HepG2 (cell line): ENCODE data around the gene USH2A. TPM values are rescaled to one million over a fixed set of nuclear protein-coding genes. Genes with fewer than 3 reads are reported as not detected.

Experiments used
- ATAC-seq: fragments of 200-7000 bp; cut with Tn5 transposase; 3 replicates; pipeline ENCODE4 v1.9.1; 2020; ENCODE audit warnings: mild to moderate bottlenecking, moderate library complexity
- BruUV-seq: library from RNA; stranded (reverse); fragments of 400-500 nt; replicated peaks from 2 replicates; lab custom pipeline; 2021; lab: Mats Ljungman, UMichigan
- CTCF ChIA-PET: fragments of 300-600 bp; formaldehyde crosslinking; extraction: SDS; loops from one replicate; lab custom pipeline; 2021; ENCODE audit warnings: low total read pairs, inconsistent platforms, low intra/inter-chr PET ratio; lab: Yijun Ruan, JAX
- POLR2A ChIA-PET: fragments of 350-600 bp; sonication (Branson Sonifier 250); formaldehyde crosslinking; loops from one replicate; lab custom pipeline; 2020; ENCODE audit warnings: antibody characterized with exemption, inconsistent platforms; lab: Yijun Ruan, JAX
- DNase-seq: peaks from one replicate; pipeline ENCODE4 v3.0.0-alpha.2; 2015; ENCODE audit warnings: low spot score
- FAIRE-seq: peaks from 3 replicates; lab custom pipeline; 2011; peaks lifted over from hg19 to GRCh38; lab: Jason Lieb, UNC
- H2AFZ ChIP-seq: one replicate; pipeline ENCODE4 v1.6.1; 2011; ENCODE audit warnings: low read length, inconsistent platforms
- H3K27ac ChIP-seq: fragments of 300-600 bp; 3 replicates; pipeline ENCODE4 v1.8.0; 2011; ENCODE audit warnings: mixed run types, mild to moderate bottlenecking, mixed read lengths, low read length, inconsistent platforms; ENCODE audit not compliant: insufficient read depth; ENCODE audit errors: extremely low read length
- H3K27me3 ChIP-seq, 2 experiments: fragments of 200-600 bp in 1 of 2; 2 replicates in 1 of 2; 3 replicates in 1 of 2; pipeline versions ENCODE4 v1.6.0 to v1.8.0; 2011; ENCODE audit warnings: low read length in 2 of 2, mild to moderate bottlenecking in 2 of 2, moderate library complexity in 2 of 2, inconsistent platforms in 1 of 2; ENCODE audit not compliant: insufficient read depth in 2 of 2, control insufficient read depth in 1 of 2
- H3K36me3 ChIP-seq, 2 experiments: fragments of 200-600 bp in 1 of 2; replicated peaks in 1 of 2; 2 replicates in 1 of 2; 3 replicates in 1 of 2; pipeline versions ENCODE4 v1.5.1 to v1.8.0; 2011; ENCODE audit warnings: low read length in 2 of 2, inconsistent platforms in 1 of 2; ENCODE audit not compliant: insufficient read depth in 2 of 2, control insufficient read depth in 1 of 2
- H3K4me1 ChIP-seq: 2 replicates; pipeline ENCODE4 v1.5.1; 2012; ENCODE audit warnings: low read length, inconsistent platforms; ENCODE audit not compliant: insufficient read depth
- H3K4me2 ChIP-seq: 2 replicates; pipeline ENCODE4 v1.6.0; 2011; ENCODE audit warnings: low read depth, low read length, inconsistent platforms
- H3K4me3 ChIP-seq, 3 experiments: fragments of 200-600 bp in 1 of 3; sonication (generic), shearing (Covaris generic) in 1 of 3; replicated peaks in 1 of 3; 2 replicates each; pipeline ENCODE4 v1.5.1; 2011 to 2016; ENCODE audit warnings: low read length in 3 of 3, inconsistent platforms in 2 of 3, low read depth in 2 of 3, mild to moderate bottlenecking in 2 of 3, control low read depth in 1 of 3, mixed read lengths in 1 of 3; ENCODE audit not compliant: insufficient read depth in 1 of 3
- H3K79me2 ChIP-seq: one replicate; pipeline ENCODE4 v1.6.1; 2011; ENCODE audit warnings: low read length, inconsistent platforms; ENCODE audit not compliant: insufficient read depth
- H3K9ac ChIP-seq: 2 replicates; pipeline ENCODE4 v1.6.0; 2011; ENCODE audit warnings: mild to moderate bottlenecking, low read depth, low read length, inconsistent platforms; ENCODE audit not compliant: insufficient read depth
- H3K9me3 ChIP-seq: 2 replicates; pipeline ENCODE4 v1.5.1; 2012; ENCODE audit warnings: mild to moderate bottlenecking, low read length
- H4K20me1 ChIP-seq: 2 replicates; pipeline ENCODE4 v1.6.0; 2011; ENCODE audit warnings: inconsistent platforms, mild to moderate bottlenecking, low read length, moderate library complexity; ENCODE audit not compliant: insufficient read depth
- HMGXB3 ChIP-seq: sonication (generic); formaldehyde crosslinking; IDR thresholded peaks from 2 replicates; pipeline ENCODE4 v1.4.0; 2020; ENCODE audit warnings: missing genetic modification reagents, borderline replicate concordance
- KAT7 ChIP-seq: IDR thresholded peaks from 2 replicates; pipeline ENCODE4 v1.6.1; 2018; ENCODE audit warnings: borderline replicate concordance, missing compliant biosample characterization
- NCOA2 ChIP-seq: sonication (generic); formaldehyde crosslinking; IDR thresholded peaks from 2 replicates; pipeline ENCODE4 v1.8.0; 2022; ENCODE audit warnings: inconsistent platforms
- REL ChIP-seq: sonication (generic); formaldehyde crosslinking; conservative IDR thresholded peaks from 2 replicates; pipeline ENCODE4 v1.8.0; 2022; ENCODE audit warnings: mild to moderate bottlenecking, missing genetic modification reagents, moderate library complexity
- STAT6 ChIP-seq: sonication (generic); formaldehyde crosslinking; IDR thresholded peaks from 2 replicates; pipeline ENCODE4 v1.4.0; 2020; ENCODE audit warnings: missing genetic modification reagents, mild to moderate bottlenecking, borderline replicate concordance
- THYN1 ChIP-seq: sonication (generic); formaldehyde crosslinking; IDR thresholded peaks from 2 replicates; pipeline ENCODE4 v1.8.1; 2023; ENCODE audit warnings: low read depth, mild to moderate bottlenecking, moderate library complexity, missing genetic modification reagents, borderline replicate concordance
- ZFP90 ChIP-seq: sonication (generic); formaldehyde crosslinking; IDR thresholded peaks from 2 replicates; pipeline ENCODE4 v1.8.0; 2022; ENCODE audit warnings: missing genetic modification reagents, mild to moderate bottlenecking, inconsistent platforms, borderline replicate concordance
- ZKSCAN1 ChIP-seq: fragments of 150-350 bp; IDR thresholded peaks from 2 replicates; pipeline ENCODE4 v1.6.1; 2014; ENCODE audit warnings: low read length
- ZNF383 ChIP-seq: sonication (generic); formaldehyde crosslinking; IDR thresholded peaks from 2 replicates; pipeline ENCODE4 v1.4.0; 2020; ENCODE audit warnings: missing genetic modification reagents, mild to moderate bottlenecking, borderline replicate concordance
- ZNF549 ChIP-seq: sonication (generic); formaldehyde crosslinking; IDR thresholded peaks from 2 replicates; pipeline ENCODE4 v1.5.0; 2020; ENCODE audit warnings: missing genetic modification reagents
- ZNF574 ChIP-seq: sonication (generic); formaldehyde crosslinking; IDR thresholded peaks from 2 replicates; pipeline ENCODE4 v1.4.0; 2020; ENCODE audit warnings: missing genetic modification reagents
- WGBS: methylation state at CpG from one replicate; pipeline ENCODE4 v1.1.6; 2017; ENCODE audit warnings: low lambda C conversion rate; 5-methylcytosine and 5-hydroxymethylcytosine counted together
- in situ Hi-C: cut with HindIII; loops from 2 replicates; pipeline ENCODE4 v1.10.0; 2017; ENCODE audit warnings: low pct_unique_long_range_greater_than_20kb; ENCODE audit not compliant: extremely low pct_ligation_motif_present
- intact Hi-C: fragments of 100-400 bp; cut with micrococcal nuclease; formaldehyde crosslinking; loops from one replicate; pipeline ENCODE4 v1.10.0; 2022; ENCODE audit not compliant: unreplicated experiment
- polyA plus RNA-seq, 8 experiments: library from polyadenylated mRNA; depleted of rRNA in 3 of 8; stranded (reverse) in 7 of 8; unstranded in 1 of 8; fragments of >200 nt; fragmentation: Illumina TruSeq in 4 of 8; extraction: Trizol in 4 of 8; gene quantifications; 2 replicates each; pipeline versions ENCODE4 v1.2.1 to v1.2.3, GENCODE V29; 2011 to 2016; ENCODE audit warnings: low read depth in 4 of 8, missing spikeins in 1 of 8, mixed read lengths in 1 of 8; ENCODE audit not compliant: insufficient read depth in 1 of 8
- total RNA-seq, 5 experiments: library from RNA; depleted of rRNA; stranded (reverse); fragments of >200 nt; fragmentation: Illumina TruSeq; extraction: Trizol; gene quantifications; 2 replicates each; pipeline ENCODE4 v1.2.3, GENCODE V29; 2016; ENCODE audit warnings: low read depth in 1 of 5

Gene USH2A
- total and polyA plus RNA-seq, 2 of the 13 experiments (the other 11 are each of a cell fraction or from before 2014, with no cell fraction given), result 0.02 TPM; not detected in 1

GRCh38 chr1:215789981-215790380, 633.3 kb downstream of the USH2A start:
- Histone ChIP-seq H3K9ac (no peak overlapping the region), H4K20me1 (no peaks in the 10 kb centered on the region), H3K27ac (no peak overlapping the region), H2AFZ (no peak overlapping the region), H3K4me2 (no peak overlapping the region), H3K36me3 (no peaks in the 10 kb centered on the region), H3K79me2 (no peaks in the 10 kb centered on the region), H3K27me3 (no peaks in the 10 kb centered on the region), H3K4me3 (no peak overlapping the region), H3K9me3 (no peaks in the 10 kb centered on the region), H3K4me1 (no peaks in the 10 kb centered on the region)
- BruUV-seq, result no TSS peak
- intact Hi-C loops (no loop called here), in situ Hi-C loops (no loop called here)
- WGBS, result 20% methylated on average over 3 of the region's 3 CpGs
- ChIA-PET CTCF (no interaction called here), POLR2A (no interaction called here)
- no peak for DNase-seq
- FAIRE-seq, result no peak
- no peak for ATAC-seq
- no peak for TF ChIP-seq ZNF383 (CRISPR knock-in tag)
- TF ChIP-seq NCOA2 (CRISPR knock-in tag), result no peak
- TF ChIP-seq REL (CRISPR knock-in tag), result no peak
- TF ChIP-seq STAT6 (CRISPR knock-in tag), result no peak
- TF ChIP-seq ZNF574, result no peak
- TF ChIP-seq KAT7 (CRISPR knock-in tag), result no peak
- TF ChIP-seq HMGXB3 (CRISPR knock-in tag), result no peak
- no peak for TF ChIP-seq ZNF549 (CRISPR knock-in tag)
- TF ChIP-seq ZFP90 (CRISPR knock-in tag), result no peak
- no peak for TF ChIP-seq ZKSCAN1
- TF ChIP-seq THYN1, result no peak
